AG09309 (cell line): ENCODE measurements around the gene TFF3.

Source experiments
- DNase-seq: peaks from one replicate; pipeline ENCODE4 v3.0.0-alpha.2; 2010; ENCODE audit warnings: low read depth
- H3K4me3 ChIP-seq: 2 replicates; pipeline ENCODE4 v1.5.1; 2011; ENCODE audit warnings: mild to moderate bottlenecking, low read depth, low read length, moderate library complexity; ENCODE audit not compliant: control insufficient read depth
- TF ChIP-seq, protein P1 (sequence below): IDR thresholded peaks from 2 replicates; pipeline ENCODE4 v1.5.1; 2011; ENCODE audit warnings: mild to moderate bottlenecking, low read depth, low read length, inconsistent platforms; ENCODE audit not compliant: insufficient read depth, control insufficient read depth; ENCODE audit errors: missing control alignments

TFF3 gene

DNA sequence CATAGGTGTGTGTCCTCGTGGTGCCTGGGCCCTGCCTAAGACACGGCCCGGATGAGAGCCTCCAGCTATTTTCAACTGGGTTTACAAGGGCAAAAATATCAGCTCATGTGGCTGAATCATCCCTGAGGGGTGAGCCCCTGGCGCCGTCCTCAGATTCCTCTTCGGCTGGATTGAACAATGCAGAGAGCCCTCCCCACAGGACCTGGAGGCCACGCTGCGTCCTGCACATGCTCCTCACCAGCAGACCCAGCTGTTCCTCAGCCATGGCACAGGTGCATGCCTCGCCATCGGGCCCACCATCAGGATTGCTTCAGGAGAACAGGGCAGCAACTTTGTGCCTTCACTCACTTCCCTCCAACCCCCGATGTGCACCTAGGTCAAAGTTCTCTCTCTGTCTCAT is 35.3 kb downstream of the TFF3 start:
- no peak overlapping the region for H3K4me3 ChIP-seq
- TF ChIP-seq, protein P1, sequence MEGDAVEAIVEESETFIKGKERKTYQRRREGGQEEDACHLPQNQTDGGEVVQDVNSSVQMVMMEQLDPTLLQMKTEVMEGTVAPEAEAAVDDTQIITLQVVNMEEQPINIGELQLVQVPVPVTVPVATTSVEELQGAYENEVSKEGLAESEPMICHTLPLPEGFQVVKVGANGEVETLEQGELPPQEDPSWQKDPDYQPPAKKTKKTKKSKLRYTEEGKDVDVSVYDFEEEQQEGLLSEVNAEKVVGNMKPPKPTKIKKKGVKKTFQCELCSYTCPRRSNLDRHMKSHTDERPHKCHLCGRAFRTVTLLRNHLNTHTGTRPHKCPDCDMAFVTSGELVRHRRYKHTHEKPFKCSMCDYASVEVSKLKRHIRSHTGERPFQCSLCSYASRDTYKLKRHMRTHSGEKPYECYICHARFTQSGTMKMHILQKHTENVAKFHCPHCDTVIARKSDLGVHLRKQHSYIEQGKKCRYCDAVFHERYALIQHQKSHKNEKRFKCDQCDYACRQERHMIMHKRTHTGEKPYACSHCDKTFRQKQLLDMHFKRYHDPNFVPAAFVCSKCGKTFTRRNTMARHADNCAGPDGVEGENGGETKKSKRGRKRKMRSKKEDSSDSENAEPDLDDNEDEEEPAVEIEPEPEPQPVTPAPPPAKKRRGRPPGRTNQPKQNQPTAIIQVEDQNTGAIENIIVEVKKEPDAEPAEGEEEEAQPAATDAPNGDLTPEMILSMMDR = no peak
- DNase-seq = no peak

DNA sequence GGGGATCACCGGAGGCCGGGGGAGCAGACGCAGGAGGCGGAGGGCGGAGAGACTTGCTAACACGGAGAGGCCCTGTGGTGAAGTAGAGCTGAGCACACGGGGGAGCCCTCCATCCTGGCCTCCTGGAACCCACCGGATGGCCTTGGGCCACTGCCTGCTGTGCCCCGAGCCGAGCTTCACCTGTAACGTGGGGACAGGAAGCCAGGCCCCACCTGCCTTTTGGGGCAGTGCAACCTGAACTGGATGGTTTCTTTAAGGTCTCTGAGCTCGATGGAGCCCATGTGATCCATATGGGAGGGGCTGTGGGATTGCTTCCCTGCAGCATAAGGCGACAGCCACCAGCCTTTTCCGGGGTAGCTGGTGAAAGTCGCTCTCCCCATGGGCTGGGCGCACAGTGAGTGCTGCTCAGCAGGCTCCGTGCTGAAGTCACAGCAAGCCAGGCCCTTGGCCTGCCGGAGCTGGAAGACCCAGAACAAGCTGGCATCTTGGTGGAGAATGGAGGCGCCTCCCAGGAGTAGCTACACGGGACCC is 35.8 kb downstream of the TFF3 start:
- DNase-seq = no peak
- TF ChIP-seq, protein P1 = no peak
- no peak overlapping the region for H3K4me3 ChIP-seq

DNA sequence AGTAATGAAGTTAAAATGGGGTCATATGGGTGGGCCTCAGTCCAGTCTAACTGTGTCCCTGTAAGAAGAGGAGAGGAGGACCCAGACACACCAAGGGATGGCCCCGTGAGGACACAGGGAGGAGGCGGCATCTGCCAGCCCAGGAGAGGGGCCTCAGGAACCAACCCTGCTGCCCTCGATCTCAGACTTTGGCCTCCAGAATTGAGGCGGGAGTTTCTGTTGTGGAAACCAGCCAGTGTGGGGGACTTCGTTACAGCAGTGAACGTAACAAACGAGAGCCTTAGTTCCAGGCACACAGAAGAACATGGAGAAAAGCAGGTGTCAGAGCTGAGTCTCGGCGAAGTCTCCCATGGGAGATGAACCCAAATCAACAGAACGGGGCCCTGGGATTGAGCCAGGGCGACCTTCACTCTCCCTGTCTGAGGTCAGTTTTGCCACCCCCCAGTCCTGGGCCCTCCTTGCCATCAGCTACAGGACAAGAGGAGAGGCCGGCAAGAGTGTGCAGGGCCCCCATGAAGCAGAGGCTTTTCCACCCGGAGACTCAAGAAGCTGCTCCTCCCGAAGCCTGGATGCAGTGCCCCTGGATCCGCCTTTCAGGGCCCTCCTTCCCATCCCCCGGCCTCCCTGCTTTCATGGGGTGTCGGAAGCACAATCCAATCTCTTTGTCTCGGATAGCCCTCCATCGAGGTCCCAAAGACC is 36.6 kb downstream of the TFF3 start:
- TF ChIP-seq, protein P1 = no peak
- DNase-seq = no peak
- no peak overlapping the region for H3K4me3 ChIP-seq

DNA sequence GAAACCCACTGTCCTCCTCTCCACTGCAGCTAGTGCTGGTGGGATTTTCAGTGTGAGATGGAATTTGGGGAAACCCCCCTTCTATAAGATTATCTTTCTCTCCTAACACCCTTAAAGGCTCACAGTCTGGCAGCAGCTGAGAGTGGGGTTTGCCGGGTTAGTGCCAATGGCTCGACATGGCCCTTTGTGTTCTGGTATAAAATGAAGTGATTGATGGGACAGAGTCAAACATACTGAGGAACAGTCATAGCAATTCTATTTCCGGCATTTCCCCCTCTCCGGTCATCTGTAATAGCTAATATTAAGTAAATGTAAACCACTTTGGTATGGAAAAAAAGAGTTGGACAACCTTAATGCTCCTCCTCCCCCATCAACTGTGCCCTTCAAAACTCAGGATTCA is 37.6 kb downstream of the TFF3 start:
- H3K4me3 ChIP-seq = no peak overlapping the region
- no peak for DNase-seq
- TF ChIP-seq, protein P1 = no peak

DNA sequence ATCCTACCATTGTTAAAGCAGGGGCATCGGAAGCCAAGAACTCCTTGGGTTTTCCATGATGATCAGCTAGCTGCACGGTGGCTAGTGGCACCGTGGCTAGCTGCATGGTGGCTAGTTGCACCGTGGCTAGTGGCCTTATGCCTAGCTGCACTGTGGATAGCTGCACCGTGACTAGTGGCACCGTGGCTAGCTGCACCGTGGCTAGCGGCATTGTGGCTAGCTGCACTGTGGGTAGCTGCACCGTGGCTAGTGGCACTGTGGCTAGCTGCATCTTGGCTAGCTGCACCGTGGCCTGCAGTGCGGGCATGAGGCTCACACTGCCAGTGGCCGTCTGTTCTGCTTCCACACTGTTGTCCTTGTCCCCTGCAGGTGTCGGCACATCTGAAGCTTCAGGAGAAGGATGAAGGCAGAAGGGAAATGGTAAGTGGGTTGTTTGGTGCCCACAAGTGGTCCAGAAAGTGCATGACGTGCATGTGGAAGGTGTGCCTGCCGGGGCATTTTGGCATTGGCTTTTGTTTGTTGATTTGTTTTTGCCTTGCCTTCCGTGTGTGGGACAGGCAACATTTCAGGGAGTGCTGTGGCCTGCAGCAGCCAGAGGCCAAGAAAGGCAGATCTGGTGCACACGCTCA is 38.6 kb downstream of the TFF3 start:
- H3K4me3 ChIP-seq = no peak overlapping the region
- no peak for DNase-seq
- TF ChIP-seq, protein P1 = no peak

DNA sequence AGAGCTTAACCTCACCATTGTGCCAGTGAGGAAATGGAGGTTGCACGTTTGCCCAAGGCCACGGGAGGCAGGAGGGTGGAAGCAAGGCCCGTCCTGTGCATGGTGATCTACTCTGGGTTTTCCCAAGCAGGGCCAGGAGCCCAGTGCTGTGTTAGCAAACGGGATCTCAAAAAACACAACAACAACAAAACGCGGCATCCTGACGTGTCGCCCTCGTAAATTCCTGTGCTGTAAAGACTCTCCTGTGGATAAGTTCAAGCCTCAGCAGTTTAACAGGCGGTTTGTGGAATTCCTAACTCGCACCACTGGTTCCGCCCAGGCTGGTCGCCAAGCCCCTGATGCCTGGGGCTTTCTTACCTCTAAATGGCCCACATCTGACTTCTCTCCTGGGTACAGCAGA is 39.1 kb downstream of the TFF3 start:
- DNase-seq = no peak
- TF ChIP-seq, protein P1 = no peak
- H3K4me3 ChIP-seq = no peak overlapping the region
